SU-DHL-6 (cell line): Measurements from ENCODE around the gene THNSL1.

ENCODE experiments used
- H2AFZ ChIP-seq: fragments of 200-600 bp; sonication (generic); 2 replicates; pipeline ENCODE4 v1.6.1; 2014; ENCODE audit warnings: low read depth, mild to moderate bottlenecking, moderate library complexity, mixed read lengths, antibody characterized with exemption, low read length; ENCODE audit not compliant: severe bottlenecking
- H3F3A ChIP-seq: fragments of 200-600 bp; shearing (Covaris generic); 2 replicates; pipeline ENCODE4 v1.6.0; 2016; ENCODE audit warnings: antibody characterized with exemption, mild to moderate bottlenecking; ENCODE audit not compliant: insufficient read depth
- H3K27ac ChIP-seq: fragments of 200-600 bp; sonication (generic); 2 replicates; pipeline ENCODE4 v1.5.1; 2016; ENCODE audit warnings: low read depth, mild to moderate bottlenecking, low read length, moderate library complexity, mixed read lengths
- H3K27me3 ChIP-seq: fragments of 200-600 bp; sonication (generic), shearing (Covaris generic); 2 replicates; pipeline ENCODE4 v1.6.0; 2014; ENCODE audit warnings: mild to moderate bottlenecking, low read length
- H3K36me3 ChIP-seq: fragments of 200-600 bp; sonication (generic); 2 replicates; pipeline ENCODE4 v1.6.1; 2014; ENCODE audit warnings: mild to moderate bottlenecking, low read length, mixed read lengths
- H3K4me2 ChIP-seq: fragments of 300-600, 200-600 bp; shearing (Covaris generic), sonication (generic); 2 replicates; pipeline ENCODE4 v1.6.0; 2014; ENCODE audit warnings: low read length, low read depth, mild to moderate bottlenecking; ENCODE audit not compliant: poor library complexity, severe bottlenecking
- H3K4me3 ChIP-seq: fragments of 200-600 bp; sonication (generic); 2 replicates; pipeline ENCODE4 v1.5.1; 2014; ENCODE audit warnings: antibody characterized with exemption, low read length, mild to moderate bottlenecking, mixed read lengths; ENCODE audit not compliant: insufficient read depth, poor library complexity, severe bottlenecking
- H3K79me2 ChIP-seq: fragments of 200-600 bp; sonication (generic); 2 replicates; pipeline ENCODE4 v1.6.1; 2014; ENCODE audit warnings: mild to moderate bottlenecking, low read length, moderate library complexity; ENCODE audit not compliant: insufficient read depth
- H3K9ac ChIP-seq: fragments of 200-600 bp; sonication (generic); 2 replicates; pipeline ENCODE4 v1.7.0; 2014; ENCODE audit warnings: mild to moderate bottlenecking, low read length
- H3K9me2 ChIP-seq: fragments of 200-600 bp; sonication (generic); replicated peaks from 2 replicates; pipeline ENCODE4 v1.6.1; 2014; ENCODE audit warnings: low read length; ENCODE audit not compliant: insufficient read depth
- H3K9me3 ChIP-seq: fragments of 200-600 bp; sonication (generic); 2 replicates; pipeline ENCODE4 v1.6.1; 2014; ENCODE audit warnings: low read length, mixed read lengths; ENCODE audit not compliant: insufficient read depth
- H4K20me1 ChIP-seq: fragments of 200-600 bp; sonication (generic); 2 replicates; pipeline ENCODE4 v1.6.1; 2014; ENCODE audit warnings: low read depth, mild to moderate bottlenecking, antibody characterized with exemption, low read length, moderate library complexity, mixed read lengths
- CTCF ChIP-seq: fragments of 200-600 bp; sonication (generic); IDR thresholded peaks from one replicate; pipeline ENCODE4 v1.5.1; 2017; ENCODE audit warnings: antibody characterized with exemption, mild to moderate bottlenecking, low read length, moderate library complexity; ENCODE audit not compliant: insufficient read depth, poor library complexity, severe bottlenecking
- EZH2phosphoT487 ChIP-seq: fragments of 200-600 bp; sonication (generic), shearing (Covaris generic); conservative IDR thresholded peaks from 2 replicates; pipeline ENCODE4 v1.6.1; 2018; ENCODE audit warnings: mild to moderate bottlenecking, antibody characterized with exemption, low read length, moderate library complexity, mixed read lengths

Gene THNSL1

GRCh38 chr10:24988831-24989640 is 27.4 kb upstream of the THNSL1 start:
- H3F3A ChIP-seq = no peaks in the 10 kb centered on the region
- TF ChIP-seq CTCF (no peak), EZH2phosphoT487 (no peak)
- H3K27me3 ChIP-seq = no peaks in the 10 kb centered on the region
- no peaks in the 10 kb centered on the region for H3K9me3 ChIP-seq
- H3K27ac ChIP-seq = no peak overlapping the region
- H3K9ac ChIP-seq = no peak overlapping the region
- no peak overlapping the region for H3K4me2 ChIP-seq
- no peak overlapping the region for H2AFZ ChIP-seq
- no peaks in the 10 kb centered on the region for H3K9me2 ChIP-seq
- H3K79me2 ChIP-seq = no peaks in the 10 kb centered on the region
- no peaks in the 10 kb centered on the region for H3K36me3 ChIP-seq
- H4K20me1 ChIP-seq = no peaks in the 10 kb centered on the region
- no peak overlapping the region for H3K4me3 ChIP-seq

- Histone ChIP-seq H2AFZ (no peak overlapping the region), H3K27me3 (no peaks in the 10 kb centered on the region), H3K36me3 (no peaks in the 10 kb centered on the region), H3K27ac (no peak overlapping the region), H3F3A (no peaks in the 10 kb centered on the region), H4K20me1 (no peaks in the 10 kb centered on the region), H3K4me2 (no peak overlapping the region), H3K4me3 (no peak overlapping the region), H3K9ac (no peak overlapping the region), H3K9me2 (no peaks in the 10 kb centered on the region), H3K9me3 (no peaks in the 10 kb centered on the region), H3K79me2 (no peaks in the 10 kb centered on the region)
- TF ChIP-seq CTCF = no peak
- no peak for TF ChIP-seq EZH2phosphoT487
Observed at GRCh38 chr10:24989867-24990266, 26.5 kb upstream of the THNSL1 start.

GRCh38 chr10:24991298-24991697 is 25.1 kb upstream of the THNSL1 start:
- Histone ChIP-seq H3K36me3 (no peaks in the 10 kb centered on the region), H3K27ac (no peak overlapping the region), H3K9me3 (no peaks in the 10 kb centered on the region), H3K4me3 (no peak overlapping the region), H3K4me2 (no peak overlapping the region), H3K9me2 (no peaks in the 10 kb centered on the region), H3F3A (no peaks in the 10 kb centered on the region), H2AFZ (no peak overlapping the region), H3K9ac (no peak overlapping the region), H3K79me2 (no peaks in the 10 kb centered on the region), H3K27me3 (no peaks in the 10 kb centered on the region), H4K20me1 (no peaks in the 10 kb centered on the region)
- TF ChIP-seq CTCF = no peak
- no peak for TF ChIP-seq EZH2phosphoT487
